ENCODE data around the gene GON4L. TPM values are rescaled to one million over a fixed set of nuclear protein-coding genes. Genes with fewer than 3 reads are reported as not detected.
A peak's percentile ranks its signal among the peaks of the same experiment; 100 is the strongest.
"Not testable (repeated sequence)": the region's sequence is repeated elsewhere in the genome, so short reads cannot be mapped to it uniquely, and the experiment has no call there.

GON4L gene
- total RNA-seq, 1 donor, result 39.4 TPM

GRCh38 chr1:155717041-155717440, 140.0 kb downstream of the GON4L start:
- TF ChIP-seq CTCF (IDR thresholded peaks at IDR 0.05; ENCODE audit: extremely low read depth, low read depth, low read length), result no peak
- Histone ChIP-seq H2AFZ (ENCODE audit: low read length) (no peak overlapping the region), H3K4me2 (ENCODE audit: insufficient read depth, low read length) (no peak overlapping the region), H3K27me3 (ENCODE audit: insufficient read depth, low read length) (no peaks in the 10 kb centered on the region), H3K4me3 (ENCODE audit: insufficient read depth, low read length) (no peak overlapping the region), H3K9me3 (ENCODE audit: low read depth, low read length) (no peaks in the 10 kb centered on the region), H3K36me3 (ENCODE audit: insufficient read depth, low read length) (peaks cover 36% of the 10 kb centered on the region), H4K20me1 (ENCODE audit: insufficient read depth, low read length) (peaks cover 4% of the 10 kb centered on the region), H3K27ac (ENCODE audit: low read depth, low read length) (no peak overlapping the region), H3K79me2 (ENCODE audit: insufficient read depth, low read length) (peaks cover 28% of the 10 kb centered on the region), H3K4me1 (ENCODE audit: insufficient read depth, low read length) (no peaks in the 10 kb centered on the region)
- no peak for DNase-seq (ENCODE audit: insufficient read length, low spot score, missing footprints)

- no peak for TF ChIP-seq CTCF (IDR thresholded peaks at IDR 0.05; ENCODE audit: extremely low read depth, low read depth, low read length)
- H3K4me1 ChIP-seq (ENCODE audit: insufficient read depth, low read length), result no peaks in the 10 kb centered on the region
- no peaks in the 10 kb centered on the region for H3K9me3 ChIP-seq (ENCODE audit: low read depth, low read length)
- DNase-seq (ENCODE audit: insufficient read length, low spot score, missing footprints), result no peak
- no peaks in the 10 kb centered on the region for H3K27me3 ChIP-seq (ENCODE audit: insufficient read depth, low read length)
- H3K4me2 ChIP-seq (ENCODE audit: insufficient read depth, low read length), result no peak overlapping the region
- no peak overlapping the region for H2AFZ ChIP-seq (ENCODE audit: low read length)
- H3K36me3 ChIP-seq (ENCODE audit: insufficient read depth, low read length), result peaks cover 30% of the 10 kb centered on the region
- peaks cover 26% of the 10 kb centered on the region for H3K79me2 ChIP-seq (ENCODE audit: insufficient read depth, low read length)
- no peak overlapping the region for H3K27ac ChIP-seq (ENCODE audit: low read depth, low read length)
- peaks cover 4% of the 10 kb centered on the region for H4K20me1 ChIP-seq (ENCODE audit: insufficient read depth, low read length)
- H3K4me3 ChIP-seq (ENCODE audit: insufficient read depth, low read length), result no peak overlapping the region
Measured at GRCh38 chr1:155715777-155716176, 141.2 kb downstream of the GON4L start.

- H4K20me1 ChIP-seq (ENCODE audit: insufficient read depth, low read length); H3K4me3 ChIP-seq (ENCODE audit: insufficient read depth, low read length); H2AFZ ChIP-seq (ENCODE audit: low read length); H3K27me3 ChIP-seq (ENCODE audit: insufficient read depth, low read length); H3K4me1 ChIP-seq (ENCODE audit: insufficient read depth, low read length); DNase-seq (ENCODE audit: insufficient read length, low spot score, missing footprints); H3K9me3 ChIP-seq (ENCODE audit: low read depth, low read length); H3K4me2 ChIP-seq (ENCODE audit: insufficient read depth, low read length); H3K27ac ChIP-seq (ENCODE audit: low read depth, low read length): not testable (repeated sequence)
- peaks cover 30% of the 10 kb centered on the region for H3K36me3 ChIP-seq (ENCODE audit: insufficient read depth, low read length)
- peaks cover 26% of the 10 kb centered on the region for H3K79me2 ChIP-seq (ENCODE audit: insufficient read depth, low read length)
Measured at GRCh38 chr1:155715056-155715455, 142.0 kb downstream of the GON4L start.

- no peak for TF ChIP-seq CTCF (IDR thresholded peaks at IDR 0.05; ENCODE audit: extremely low read depth, low read depth, low read length)
- Histone ChIP-seq H3K27ac (ENCODE audit: low read depth, low read length) (no peak overlapping the region), H3K4me3 (ENCODE audit: insufficient read depth, low read length) (no peak overlapping the region), H2AFZ (ENCODE audit: low read length) (no peak overlapping the region), H3K4me2 (ENCODE audit: insufficient read depth, low read length) (no peak overlapping the region), H3K27me3 (ENCODE audit: insufficient read depth, low read length) (no peaks in the 10 kb centered on the region), H4K20me1 (ENCODE audit: insufficient read depth, low read length) (peaks cover 7% of the 10 kb centered on the region), H3K79me2 (ENCODE audit: insufficient read depth, low read length) (peaks cover 40% of the 10 kb centered on the region), H3K4me1 (ENCODE audit: insufficient read depth, low read length) (no peaks in the 10 kb centered on the region), H3K36me3 (ENCODE audit: insufficient read depth, low read length) (peaks cover 31% of the 10 kb centered on the region), H3K9me3 (ENCODE audit: low read depth, low read length) (no peaks in the 10 kb centered on the region)
- no peak for DNase-seq (ENCODE audit: insufficient read length, low spot score, missing footprints)
Measured at GRCh38 chr1:155713075-155713474, 143.9 kb downstream of the GON4L start.

- H4K20me1 ChIP-seq (ENCODE audit: insufficient read depth, low read length); H3K9me3 ChIP-seq (ENCODE audit: low read depth, low read length); H3K4me3 ChIP-seq (ENCODE audit: insufficient read depth, low read length); H3K4me2 ChIP-seq (ENCODE audit: insufficient read depth, low read length); H3K4me1 ChIP-seq (ENCODE audit: insufficient read depth, low read length); H2AFZ ChIP-seq (ENCODE audit: low read length); H3K27me3 ChIP-seq (ENCODE audit: insufficient read depth, low read length); H3K27ac ChIP-seq (ENCODE audit: low read depth, low read length): not testable (repeated sequence)
- Histone ChIP-seq H3K36me3 (ENCODE audit: insufficient read depth, low read length) (peaks cover 31% of the 10 kb centered on the region), H3K79me2 (ENCODE audit: insufficient read depth, low read length) (peaks cover 44% of the 10 kb centered on the region)
- DNase-seq (ENCODE audit: insufficient read length, low spot score, missing footprints), result peak; percentile 41
Measured at GRCh38 chr1:155712636-155713035, 144.4 kb downstream of the GON4L start.

GRCh38 chr1:155711457-155711856, 145.6 kb downstream of the GON4L start:
- not testable (repeated sequence) for H3K4me2 ChIP-seq (ENCODE audit: insufficient read depth, low read length); H2AFZ ChIP-seq (ENCODE audit: low read length); H3K9me3 ChIP-seq (ENCODE audit: low read depth, low read length); H3K4me3 ChIP-seq (ENCODE audit: insufficient read depth, low read length); H3K27ac ChIP-seq (ENCODE audit: low read depth, low read length); H3K4me1 ChIP-seq (ENCODE audit: insufficient read depth, low read length); H3K27me3 ChIP-seq (ENCODE audit: insufficient read depth, low read length); H4K20me1 ChIP-seq (ENCODE audit: insufficient read depth, low read length)
- Histone ChIP-seq H3K36me3 (ENCODE audit: insufficient read depth, low read length) (peaks cover 21% of the 10 kb centered on the region), H3K79me2 (ENCODE audit: insufficient read depth, low read length) (peaks cover 49% of the 10 kb centered on the region)
- peak; percentile 53 for DNase-seq (ENCODE audit: insufficient read length, low spot score, missing footprints)

Measured in osteoblast (primary cell).